HCT116 (cell line): Measurements from ENCODE around the gene SUV39H2. TPM values are rescaled to one million over a fixed set of nuclear protein-coding genes. Genes with fewer than 3 reads are reported as not detected.

Experiments used
- ATAC-seq: fragments of 200-7000 bp; cut with Tn5 transposase; 2 replicates; pipeline ENCODE4 v1.9.1; 2020; ENCODE audit warnings: mild to moderate bottlenecking, moderate library complexity
- BruUV-seq: library from RNA; stranded (reverse); fragments of 400-500 nt; replicated peaks from 2 replicates; lab custom pipeline; 2021; lab: Mats Ljungman, UMichigan
- CTCF ChIA-PET: fragments of 300-600 bp; sonication (Branson Sonifier 250); formaldehyde crosslinking; loops from one replicate; lab custom pipeline; 2021; ENCODE audit warnings: antibody characterized with exemption; lab: Charles Lee
- POLR2A ChIA-PET: fragments of 300-600, 350-600 bp; sonication (Branson Sonifier 250); formaldehyde crosslinking; loops from one replicate; lab custom pipeline; 2021; ENCODE audit warnings: antibody characterized with exemption; lab: Charles Lee
- RAD21 ChIA-PET, 2 experiments: fragments of 300-600 bp; sonication (Branson Sonifier 250); formaldehyde crosslinking; loops; one replicate each; lab custom pipeline; 2023; ENCODE audit warnings: low total read pairs in 2 of 2; ENCODE audit not compliant: uncharacterized antibody in 2 of 2, unreplicated experiment in 2 of 2, low non-redundant PET in 1 of 2; lab: Charles Lee
- DNase-seq: peaks from one replicate; pipeline ENCODE4 v3.0.0-alpha.2; 2010; ENCODE audit warnings: low read depth, low spot score
- H2AFZ ChIP-seq: fragments of 200-600 bp; shearing (Covaris generic), sonication (generic); 2 replicates; pipeline ENCODE4 v1.6.1; 2017; ENCODE audit warnings: low read depth, mixed run types, mixed read lengths, antibody characterized with exemption, low read length; ENCODE audit not compliant: poor library complexity, severe bottlenecking
- H3K27ac ChIP-seq: 2 replicates; pipeline ENCODE4 v1.5.1; 2012; ENCODE audit warnings: low read depth, low read length
- H3K27me3 ChIP-seq: fragments of 200-600 bp; sonication (generic); 2 replicates; pipeline ENCODE4 v1.6.1; 2016; ENCODE audit warnings: mixed run types, low read length, mixed read lengths; ENCODE audit not compliant: insufficient read depth
- H3K36me3 ChIP-seq, 2 experiments: fragments of 200-500 bp in 1 of 2; fragments of 200-600 bp in 1 of 2; sonication (Bioruptor generic) in 1 of 2; sonication (generic) in 1 of 2; 2 replicates each; pipeline versions ENCODE4 v1.5.1 to v1.6.1; 2014 to 2016; ENCODE audit warnings: low read length in 2 of 2, inconsistent platforms in 1 of 2, mixed read lengths in 1 of 2, mixed run types in 1 of 2; ENCODE audit not compliant: insufficient read depth in 2 of 2, control insufficient read depth in 1 of 2
- H3K4me1 ChIP-seq, 2 experiments: fragments of 200-600 bp in 1 of 2; sonication (generic) in 1 of 2; 2 replicates each; pipeline versions ENCODE4 v1.5.1 to v1.6.1; 2012 to 2017; ENCODE audit warnings: low read length in 2 of 2, inconsistent platforms in 1 of 2, mild to moderate bottlenecking in 1 of 2, mixed read lengths in 1 of 2, mixed run types in 1 of 2, moderate library complexity in 1 of 2; ENCODE audit not compliant: insufficient read depth in 2 of 2, control insufficient read depth in 1 of 2
- H3K4me2 ChIP-seq: fragments of 200-600 bp; sonication (generic); 2 replicates; pipeline ENCODE4 v1.6.1; 2017; ENCODE audit warnings: mixed run types, low read length, mixed read lengths
- H3K4me3 ChIP-seq, 2 experiments: fragments of 200-600 bp in 1 of 2; sonication (generic) in 1 of 2; replicated peaks in 1 of 2; 2 replicates each; pipeline ENCODE4 v1.5.1; 2011 to 2016; ENCODE audit warnings: low read length in 2 of 2, control low read depth in 1 of 2, low read depth in 1 of 2, mild to moderate bottlenecking in 1 of 2, mixed read lengths in 1 of 2, mixed run types in 1 of 2
- H3K79me2 ChIP-seq: fragments of 200-600 bp; sonication (generic); 2 replicates; pipeline ENCODE4 v1.6.1; 2017; ENCODE audit warnings: mild to moderate bottlenecking, mixed run types, low read length, moderate library complexity, mixed read lengths; ENCODE audit not compliant: insufficient read depth
- H3K9ac ChIP-seq: fragments of 200-600 bp; sonication (generic); 2 replicates; pipeline ENCODE4 v1.6.1; 2016; ENCODE audit warnings: low read length, mixed read lengths
- H3K9me2 ChIP-seq: fragments of 200-600 bp; sonication (generic), shearing (Covaris generic); 2 replicates; pipeline ENCODE4 v1.6.1; 2017; ENCODE audit warnings: mixed run types, mild to moderate bottlenecking, moderate library complexity; ENCODE audit not compliant: insufficient read depth
- H3K9me3 ChIP-seq, 2 experiments: fragments of 200-500 bp in 1 of 2; fragments of 200-600 bp in 1 of 2; sonication (Bioruptor generic) in 1 of 2; sonication (generic) in 1 of 2; 2 replicates each; pipeline ENCODE4 v1.6.1; 2014 to 2017; ENCODE audit warnings: low read length in 2 of 2, mixed read lengths in 2 of 2, inconsistent platforms in 1 of 2, low read depth in 1 of 2, mild to moderate bottlenecking in 1 of 2, mixed run types in 1 of 2, moderate library complexity in 1 of 2; ENCODE audit not compliant: control insufficient read depth in 1 of 2, insufficient read depth in 1 of 2
- H4K20me1 ChIP-seq: fragments of 200-600 bp; sonication (generic), shearing (Covaris generic); 2 replicates; pipeline ENCODE4 v1.6.1; 2017; ENCODE audit warnings: mixed run types, mild to moderate bottlenecking, moderate library complexity; ENCODE audit not compliant: insufficient read depth
- CBX3 ChIP-seq: IDR thresholded peaks from 2 replicates; pipeline ENCODE4 v1.6.1; 2012; ENCODE audit warnings: low read depth
- CEBPB ChIP-seq: IDR thresholded peaks from 2 replicates; pipeline ENCODE4 v1.6.1; 2012; ENCODE audit warnings: low read depth
- JUND ChIP-seq: IDR thresholded peaks from 2 replicates; pipeline ENCODE4 v1.6.1; 2012
- POLR2A ChIP-seq: IDR thresholded peaks from 2 replicates; pipeline ENCODE4 v1.7.0; 2011; ENCODE audit warnings: borderline replicate concordance; ENCODE audit not compliant: insufficient read depth, insufficient read length; ENCODE audit errors: extremely low read depth
- SIN3A ChIP-seq: IDR thresholded peaks from 2 replicates; pipeline ENCODE4 v1.6.1; 2012; ENCODE audit warnings: low read depth
- SP1 ChIP-seq: IDR thresholded peaks from 2 replicates; pipeline ENCODE4 v1.6.1; 2012; ENCODE audit warnings: low read depth
- SRF ChIP-seq: IDR thresholded peaks from 2 replicates; pipeline ENCODE4 v1.6.1; 2012; ENCODE audit warnings: low read depth
- TCF7L2 ChIP-seq: IDR thresholded peaks from 2 replicates; pipeline ENCODE4 v1.7.0; 2011; ENCODE audit warnings: borderline replicate concordance, inconsistent platforms; ENCODE audit not compliant: insufficient read depth, insufficient read length; ENCODE audit errors: extremely low read depth
- ZFX ChIP-seq: fragments of 450-650 bp; IDR thresholded peaks from 2 replicates; pipeline ENCODE4 v1.6.1; 2017
- ZNF274 ChIP-seq: fragments of 200-500 bp; sonication (Bioruptor generic); IDR thresholded peaks from 2 replicates; pipeline ENCODE4 v1.6.1; 2014; ENCODE audit warnings: mild to moderate bottlenecking, low read depth, low read length, inconsistent platforms
- intact Hi-C: fragments of 100-400 bp; cut with micrococcal nuclease; formaldehyde crosslinking; loops from 2 replicates; pipeline ENCODE4 v1.10.0; 2022
- total RNA-seq: library from RNA; stranded (reverse); gene quantifications from one replicate; pipeline ENCODE4 v1.2.1, GENCODE V29; 2021; ENCODE audit not compliant: unreplicated experiment
- TF ChIP-seq, protein P1 (sequence below): IDR thresholded peaks from 2 replicates; pipeline ENCODE4 v1.6.1; 2012
- TF ChIP-seq, protein P2 (sequence below): IDR thresholded peaks from 2 replicates; pipeline ENCODE4 v1.6.1; 2012
- TF ChIP-seq, protein P3 (sequence below), 3 experiments: fragments of 200-600 bp in 1 of 3; sonication (generic) in 1 of 3; IDR thresholded peaks in 2 of 3; conservative IDR thresholded peaks in 1 of 3; 2 replicates each; pipeline ENCODE4 v1.5.1; 2012 to 2017; ENCODE audit warnings: low read depth in 2 of 3, low read length in 2 of 3, antibody characterized with exemption in 1 of 3, borderline replicate concordance in 1 of 3, control low read depth in 1 of 3, mild to moderate bottlenecking in 1 of 3, mixed read lengths in 1 of 3, mixed run types in 1 of 3, moderate library complexity in 1 of 3; ENCODE audit not compliant: insufficient read depth in 1 of 3

The SUV39H2 gene
- total RNA-seq, 1 experiment from 2014 or later, result 26.6 TPM

DNA sequence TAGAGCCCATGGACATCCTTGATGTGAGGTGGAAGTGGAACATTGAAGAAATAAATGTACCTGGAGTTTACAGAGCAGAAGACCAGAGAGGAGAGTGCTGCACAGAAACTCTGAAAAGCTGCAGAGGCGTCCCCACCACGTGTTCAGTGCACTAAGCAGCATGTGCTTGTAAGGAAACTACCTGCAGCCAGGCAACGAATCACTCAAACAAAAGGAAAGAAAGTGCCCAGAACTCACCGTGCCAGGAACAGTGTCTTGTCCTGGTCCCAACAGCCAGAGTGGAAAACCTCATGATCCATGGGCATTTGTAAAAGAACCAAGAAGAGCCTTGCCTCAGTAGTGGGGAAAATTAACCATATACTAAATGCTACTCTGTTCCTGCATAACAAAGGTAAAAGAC lies 32.3 kb downstream of the SUV39H2 start:
- Histone ChIP-seq H3K79me2 (peaks cover 21% of the 10 kb centered on the region; the same call in 1 of the 2 replicates), H3K9ac (no peak overlapping the region), H3K9me3 (no peaks in the 10 kb centered on the region), H3K4me2 (no peak overlapping the region), H3K27ac (no peak overlapping the region), H3K9me2 (no peaks in the 10 kb centered on the region), H4K20me1 (no peaks in the 10 kb centered on the region), H3K27me3 (no peaks in the 10 kb centered on the region), H3K4me3 (no peak overlapping the region), H2AFZ (no peak overlapping the region), H3K4me1 (no peaks in the 10 kb centered on the region), H3K36me3 (peaks cover 30 to 83% of the 10 kb centered on the region in 2 experiments)
- CTCF ChIA-PET, result no interaction called here
- BruUV-seq, result no TSS peak
- intact Hi-C loops, result no loop called here
- POLR2A ChIA-PET, result no interaction called here
- RAD21 ChIA-PET, result no interaction called here
- ATAC-seq (no peak), DNase-seq (no peak)
- TF ChIP-seq, protein P1, sequence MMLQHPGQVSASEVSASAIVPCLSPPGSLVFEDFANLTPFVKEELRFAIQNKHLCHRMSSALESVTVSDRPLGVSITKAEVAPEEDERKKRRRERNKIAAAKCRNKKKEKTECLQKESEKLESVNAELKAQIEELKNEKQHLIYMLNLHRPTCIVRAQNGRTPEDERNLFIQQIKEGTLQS, result no peak
- no peak for TF ChIP-seq JUND
- no peak for TF ChIP-seq SP1
- no peak for TF ChIP-seq TCF7L2
- TF ChIP-seq SRF, result no peak
- TF ChIP-seq ZFX, result no peak
- TF ChIP-seq, protein P2, sequence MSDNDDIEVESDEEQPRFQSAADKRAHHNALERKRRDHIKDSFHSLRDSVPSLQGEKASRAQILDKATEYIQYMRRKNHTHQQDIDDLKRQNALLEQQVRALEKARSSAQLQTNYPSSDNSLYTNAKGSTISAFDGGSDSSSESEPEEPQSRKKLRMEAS, result no peak
- no peak for TF ChIP-seq CBX3
- no peak for TF ChIP-seq SIN3A
- TF ChIP-seq ZNF274, result no peak
- no peak for TF ChIP-seq POLR2A
- TF ChIP-seq, protein P3, sequence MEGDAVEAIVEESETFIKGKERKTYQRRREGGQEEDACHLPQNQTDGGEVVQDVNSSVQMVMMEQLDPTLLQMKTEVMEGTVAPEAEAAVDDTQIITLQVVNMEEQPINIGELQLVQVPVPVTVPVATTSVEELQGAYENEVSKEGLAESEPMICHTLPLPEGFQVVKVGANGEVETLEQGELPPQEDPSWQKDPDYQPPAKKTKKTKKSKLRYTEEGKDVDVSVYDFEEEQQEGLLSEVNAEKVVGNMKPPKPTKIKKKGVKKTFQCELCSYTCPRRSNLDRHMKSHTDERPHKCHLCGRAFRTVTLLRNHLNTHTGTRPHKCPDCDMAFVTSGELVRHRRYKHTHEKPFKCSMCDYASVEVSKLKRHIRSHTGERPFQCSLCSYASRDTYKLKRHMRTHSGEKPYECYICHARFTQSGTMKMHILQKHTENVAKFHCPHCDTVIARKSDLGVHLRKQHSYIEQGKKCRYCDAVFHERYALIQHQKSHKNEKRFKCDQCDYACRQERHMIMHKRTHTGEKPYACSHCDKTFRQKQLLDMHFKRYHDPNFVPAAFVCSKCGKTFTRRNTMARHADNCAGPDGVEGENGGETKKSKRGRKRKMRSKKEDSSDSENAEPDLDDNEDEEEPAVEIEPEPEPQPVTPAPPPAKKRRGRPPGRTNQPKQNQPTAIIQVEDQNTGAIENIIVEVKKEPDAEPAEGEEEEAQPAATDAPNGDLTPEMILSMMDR (IDR thresholded peaks at IDR 0.05 in 2 of 3, conservative IDR thresholded peaks at IDR 0.05 in 1 of 3; ENCODE audit: borderline replicate concordance in 1 of 3, insufficient read depth in 1 of 3, low read depth in 2 of 3, low read length in 2 of 3), result no peak
- TF ChIP-seq CEBPB, result no peak
